H1 (cell line): ENCODE data around the gene CFAP92. TPM values are rescaled to one million over a fixed set of nuclear protein-coding genes. Genes with fewer than 3 reads are reported as not detected.

Experiments
- CTCF ChIA-PET: fragments of 300-600 bp; sonication (Branson Sonifier 250); formaldehyde crosslinking; loops from one replicate; lab custom pipeline; 2021; ENCODE audit not compliant: partially characterized antibody; lab: Charles Lee
- POLR2A ChIA-PET: fragments of 300-600 bp; sonication (Branson Sonifier 250); formaldehyde crosslinking; loops from one replicate; lab custom pipeline; 2021; ENCODE audit warnings: inconsistent platforms; ENCODE audit not compliant: partially characterized antibody; lab: Charles Lee
- DNase-seq, 2 experiments: peaks; one replicate each; pipeline versions ENCODE4 v3.0.0 to v3.0.0-alpha.2; 2010 to 2022; ENCODE audit warnings: low spot score in 2 of 2, low read depth in 1 of 2, mixed read lengths in 1 of 2
- FAIRE-seq: peaks from 2 replicates; lab custom pipeline; 2011; peaks lifted over from hg19 to GRCh38; lab: Jason Lieb, UNC
- H2AFZ ChIP-seq: 2 replicates; pipeline ENCODE4 v1.8.1; 2012; ENCODE audit warnings: low read length, inconsistent platforms
- H2AK5ac ChIP-seq: 2 replicates; pipeline ENCODE4 v1.6.1; 2013; ENCODE audit warnings: low read depth, low read length
- H2BK120ac ChIP-seq: replicated peaks from 2 replicates; pipeline ENCODE3; 2013; ENCODE audit warnings: low read depth, low read length, inconsistent platforms
- H2BK12ac ChIP-seq: 2 replicates; pipeline ENCODE4 v1.6.1; 2013; ENCODE audit warnings: low read depth, low read length
- H2BK15ac ChIP-seq: 2 replicates; pipeline ENCODE4 v1.6.1; 2013; ENCODE audit warnings: low read length
- H2BK20ac ChIP-seq: 2 replicates; pipeline ENCODE4 v1.6.1; 2013; ENCODE audit warnings: low read length
- H2BK5ac ChIP-seq: 2 replicates; pipeline ENCODE4 v1.6.1; 2013; ENCODE audit warnings: low read depth, low read length
- H3K14ac ChIP-seq: 2 replicates; pipeline ENCODE4 v1.6.1; 2013; ENCODE audit warnings: inconsistent platforms; ENCODE audit not compliant: insufficient read length
- H3K18ac ChIP-seq: 2 replicates; pipeline ENCODE4 v1.6.1; 2013; ENCODE audit warnings: low read length; ENCODE audit errors: extremely low read depth
- H3K23ac ChIP-seq: 2 replicates; pipeline ENCODE4 v1.6.1; 2013; ENCODE audit warnings: inconsistent platforms; ENCODE audit not compliant: insufficient read length
- H3K23me2 ChIP-seq: 2 replicates; pipeline ENCODE4 v1.6.1; 2013; ENCODE audit warnings: low read depth, low read length
- H3K27ac ChIP-seq: 2 replicates; pipeline ENCODE4 v1.6.1; 2011; ENCODE audit warnings: low read depth, low read length, inconsistent platforms
- H3K27me3 ChIP-seq, 4 experiments: replicated peaks in 1 of 4; 1 replicate in 1 of 4; 2 replicates in 3 of 4; pipeline versions ENCODE4 v1.6.1 to v1.8.1; 2011 to 2013; ENCODE audit warnings: low read length in 3 of 4, mild to moderate bottlenecking in 3 of 4, inconsistent platforms in 2 of 4, mixed read lengths in 2 of 4, moderate library complexity in 1 of 4; ENCODE audit not compliant: control insufficient read depth in 3 of 4, insufficient read depth in 3 of 4; ENCODE audit errors: extremely low read depth in 1 of 4
- H3K36me3 ChIP-seq, 4 experiments: 2 replicates each; pipeline versions ENCODE4 v1.6.1 to v1.8.1; 2011 to 2013; ENCODE audit warnings: mild to moderate bottlenecking in 4 of 4, low read length in 3 of 4, moderate library complexity in 2 of 4, control low read depth in 1 of 4, inconsistent platforms in 1 of 4; ENCODE audit not compliant: insufficient read depth in 4 of 4, control insufficient read depth in 2 of 4
- H3K4ac ChIP-seq: replicated peaks from 2 replicates; pipeline ENCODE3; 2013; ENCODE audit warnings: low read length, low read depth, mixed read lengths, inconsistent platforms; ENCODE audit not compliant: insufficient read length
- H3K4me1 ChIP-seq, 4 experiments: replicated peaks in 1 of 4; 1 replicate in 1 of 4; 2 replicates in 3 of 4; pipeline versions ENCODE4 v1.6.1 to v1.8.1; 2011 to 2013; ENCODE audit warnings: low read length in 3 of 4, inconsistent platforms in 2 of 4, mixed read lengths in 1 of 4; ENCODE audit not compliant: insufficient read depth in 4 of 4, control insufficient read depth in 3 of 4
- H3K4me2 ChIP-seq, 2 experiments: 2 replicates each; pipeline versions ENCODE4 v1.6.1 to v1.8.1; 2011 to 2013; ENCODE audit warnings: low read depth in 2 of 2, low read length in 2 of 2, control low read depth in 1 of 2, inconsistent platforms in 1 of 2, mild to moderate bottlenecking in 1 of 2; ENCODE audit not compliant: insufficient read depth in 1 of 2
- H3K4me3 ChIP-seq, 4 experiments: fragments of 200-600, 300-600 bp in 1 of 4; sonication (generic), shearing (Covaris generic), sonication (Bioruptor Twin) in 1 of 4; 2 replicates each; pipeline versions ENCODE4 v1.5.1 to v1.8.1; 2011 to 2016; ENCODE audit warnings: low read length in 4 of 4, low read depth in 3 of 4, control low read depth in 2 of 4, inconsistent platforms in 2 of 4, mild to moderate bottlenecking in 2 of 4, mixed read lengths in 1 of 4, moderate library complexity in 1 of 4; ENCODE audit not compliant: insufficient read depth in 2 of 4; ENCODE audit errors: extremely low read depth in 1 of 4
- H3K56ac ChIP-seq: replicated peaks from 2 replicates; pipeline ENCODE3; 2013; ENCODE audit warnings: low read depth, mild to moderate bottlenecking, mixed read lengths, low read length, inconsistent platforms; ENCODE audit not compliant: insufficient read length
- H3K79me1 ChIP-seq: 2 replicates; pipeline ENCODE4 v1.6.1; 2013; ENCODE audit warnings: low read depth, low read length, control low read depth
- H3K79me2 ChIP-seq, 2 experiments: 2 replicates each; pipeline versions ENCODE4 v1.6.1 to v1.8.1; 2012 to 2013; ENCODE audit warnings: low read length in 2 of 2, mild to moderate bottlenecking in 2 of 2, inconsistent platforms in 1 of 2; ENCODE audit not compliant: insufficient read depth in 2 of 2, control insufficient read depth in 1 of 2
- H3K9ac ChIP-seq, 4 experiments: replicated peaks in 1 of 4; 1 replicate in 1 of 4; 2 replicates in 3 of 4; pipeline versions ENCODE4 v1.6.1 to v1.8.1; 2011 to 2013; ENCODE audit warnings: low read depth in 3 of 4, low read length in 3 of 4, control low read depth in 2 of 4, mild to moderate bottlenecking in 2 of 4, moderate library complexity in 2 of 4, inconsistent platforms in 1 of 4; ENCODE audit errors: extremely low read depth in 1 of 4
- H3K9me3 ChIP-seq, 2 experiments: 2 replicates each; pipeline versions ENCODE4 v1.6.1 to v1.8.1; 2012 to 2013; ENCODE audit warnings: mild to moderate bottlenecking in 2 of 2, moderate library complexity in 2 of 2, control low read depth in 1 of 2, inconsistent platforms in 1 of 2, low read depth in 1 of 2, low read length in 1 of 2, mixed read lengths in 1 of 2; ENCODE audit not compliant: insufficient read depth in 2 of 2
- H4K20me1 ChIP-seq, 2 experiments: replicated peaks in 1 of 2; 2 replicates each; pipeline versions ENCODE3 to v1.8.1; 2011 to 2013; ENCODE audit warnings: inconsistent platforms in 2 of 2, low read length in 2 of 2, mild to moderate bottlenecking in 1 of 2; ENCODE audit not compliant: insufficient read depth in 2 of 2, control insufficient read depth in 1 of 2
- H4K5ac ChIP-seq: 2 replicates; pipeline ENCODE4 v1.6.1; 2013; ENCODE audit warnings: low read length, low read depth, mixed read lengths, inconsistent platforms; ENCODE audit not compliant: insufficient read length
- H4K8ac ChIP-seq: 2 replicates; pipeline ENCODE4 v1.8.0; 2013; ENCODE audit warnings: mild to moderate bottlenecking, moderate library complexity, low read length, inconsistent platforms; ENCODE audit not compliant: insufficient read depth; ENCODE audit errors: extremely low read depth
- H4K91ac ChIP-seq: replicated peaks from 2 replicates; pipeline ENCODE3; 2013; ENCODE audit warnings: low read length, mixed read lengths, inconsistent platforms; ENCODE audit not compliant: insufficient read length
- CBX8 ChIP-seq: fragments of 300-800, 300-1000 bp; sonication (generic); IDR thresholded peaks from 2 replicates; pipeline ENCODE4 v1.7.1; 2016; ENCODE audit warnings: low read depth, low read length, borderline replicate concordance
- SRF ChIP-seq: IDR thresholded peaks from 2 replicates; pipeline ENCODE4 v1.6.1; 2011; ENCODE audit warnings: mild to moderate bottlenecking, low read depth, low read length, moderate library complexity
- WGBS, 2 experiments: shearing (Covaris generic) in 1 of 2; methylation state at CpG; one replicate each; pipeline versions ENCODE4 v1.1.6 to v1.1.7; 2013 to 2015; ENCODE audit warnings: low lambda C conversion rate in 2 of 2, mixed read lengths in 2 of 2, inconsistent platforms in 1 of 2, low coverage in 1 of 2, missing lambda C conversion rate in 1 of 2; ENCODE audit not compliant: insufficient replicate concordance in 2 of 2, insufficient coverage in 1 of 2, insufficient read length in 1 of 2; ENCODE audit errors: extremely low coverage in 1 of 2, missing lambda C conversion rate in 1 of 2; 5-methylcytosine and 5-hydroxymethylcytosine counted together
- polyA plus RNA-seq, 7 experiments: library from polyadenylated mRNA; depleted of rRNA in 3 of 7; stranded (reverse) in 5 of 7; unstranded in 2 of 7; fragments of >200 nt in 5 of 7; fragments of 200-250 nt in 2 of 7; gene quantifications; 1 replicate in 5 of 7; 2 replicates in 1 of 7; 4 replicates in 1 of 7; pipeline versions ENCODE4 v1.2.1 to v1.2.3, GENCODE V29; 2011 to 2013; ENCODE audit warnings: missing spikeins in 2 of 7, mixed read lengths in 2 of 7
- total RNA-seq: library from RNA; stranded (reverse); fragmentation: NEBNext Ultra II Directional; extraction: Animal tissue kit (Norgen Biotek cat#: 25700); gene quantifications from 2 replicates; pipeline ENCODE4 v1.2.1, GENCODE V29; 2021

The CFAP92 gene
- total and polyA plus RNA-seq, 2 of the 8 experiments (the other 6 are each of a cell fraction or from before 2014, with no cell fraction given) = 0.77 to 2.0 TPM

- Histone ChIP-seq H3K79me2 (no peaks in the 10 kb centered on the region), H3K18ac (no peak overlapping the region), H3K4me1 (peaks cover 0 to 4% (median 0%) of the 10 kb centered on the region in 4 experiments; a peak in 3 of 7 replicates), H3K4me2 (no peak overlapping the region), H4K91ac (no peak overlapping the region), H2AK5ac (no peak overlapping the region), H3K27ac (no peak overlapping the region), H3K4me3 (no peak overlapping the region), H3K27me3 (peaks cover 5 to 23% (median 19%) of the 10 kb centered on the region in 4 experiments), H3K23ac (no peak overlapping the region), H2BK12ac (no peak overlapping the region), H2AFZ (no peak overlapping the region), H3K23me2 (no peaks in the 10 kb centered on the region; the same call in 1 of the 2 replicates), H3K36me3 (no peaks in the 10 kb centered on the region), H3K56ac (no peak overlapping the region), H3K4ac (no peak overlapping the region), H4K20me1 (no peaks in the 10 kb centered on the region), H3K9ac (no peak overlapping the region), H4K8ac (no peak overlapping the region), H4K5ac (no peak overlapping the region), H3K14ac (no peak overlapping the region), H3K79me1 (no peaks in the 10 kb centered on the region), H2BK15ac (no peak overlapping the region), H2BK5ac (no peak overlapping the region), H2BK120ac (no peak overlapping the region), H2BK20ac (no peak overlapping the region), H3K9me3 (no peaks in the 10 kb centered on the region)
- FAIRE-seq = no peak
- WGBS, 2 experiments = 90% methylated on average over 13 of the region's 13 CpGs; no CpG with 5 or more reads in 1 of the 2 experiments
- ChIA-PET POLR2A (no interaction called here), CTCF (interaction anchor here (0.9 to 2.4 kb wide), 5 partner anchors 9 to 59 kb away, joined by 3 to 10 read pairs (median 3); partner anchors contain the start of gene EFCC1)
- DNase-seq = no peak
- TF ChIP-seq SRF (no peak), CBX8 (no peak)
Observed at GRCh38 chr3:129028866-129029265, 35.0 kb upstream of the CFAP92 start.
